CD4-positive, alpha-beta T cell treated with Interleukin-4 for 1 hour (primary cell): ENCODE data around the gene NADSYN1.

Experiments used
- DNase-seq, 2 donors: peaks; one replicate each; pipeline ENCODE4 v3.0.0-alpha.2; 2020 to 2022

NADSYN1 gene

DNA sequence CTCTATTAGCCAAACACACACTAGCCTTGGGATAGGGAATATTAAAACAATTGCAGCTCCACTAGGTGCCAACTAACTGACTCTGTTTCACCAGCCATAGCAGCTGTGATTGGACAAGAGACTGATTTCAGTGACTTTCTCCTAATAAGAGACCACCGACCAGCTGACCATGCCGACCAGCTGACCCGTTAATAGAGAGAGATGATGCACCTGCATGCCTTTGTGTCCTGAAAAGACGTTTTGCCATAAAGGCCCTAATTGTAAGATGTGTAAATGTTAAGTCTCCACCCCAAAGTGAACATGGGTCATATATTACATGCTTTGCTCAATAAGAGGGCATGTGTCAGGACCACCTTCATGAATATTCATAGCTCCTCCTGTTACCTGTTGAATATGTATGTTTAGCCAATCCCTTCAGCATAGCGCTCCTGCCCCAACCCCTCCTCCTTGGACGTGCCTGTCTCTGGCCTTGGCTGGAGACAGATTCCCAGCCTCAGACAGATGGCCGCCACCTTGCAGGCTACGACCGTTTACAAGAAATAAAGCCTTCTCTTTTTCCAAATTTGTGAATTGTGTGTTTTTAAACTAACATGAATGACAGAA, 1.3 kb upstream of the NADSYN1 start:
- no peak for DNase-seq

DNA sequence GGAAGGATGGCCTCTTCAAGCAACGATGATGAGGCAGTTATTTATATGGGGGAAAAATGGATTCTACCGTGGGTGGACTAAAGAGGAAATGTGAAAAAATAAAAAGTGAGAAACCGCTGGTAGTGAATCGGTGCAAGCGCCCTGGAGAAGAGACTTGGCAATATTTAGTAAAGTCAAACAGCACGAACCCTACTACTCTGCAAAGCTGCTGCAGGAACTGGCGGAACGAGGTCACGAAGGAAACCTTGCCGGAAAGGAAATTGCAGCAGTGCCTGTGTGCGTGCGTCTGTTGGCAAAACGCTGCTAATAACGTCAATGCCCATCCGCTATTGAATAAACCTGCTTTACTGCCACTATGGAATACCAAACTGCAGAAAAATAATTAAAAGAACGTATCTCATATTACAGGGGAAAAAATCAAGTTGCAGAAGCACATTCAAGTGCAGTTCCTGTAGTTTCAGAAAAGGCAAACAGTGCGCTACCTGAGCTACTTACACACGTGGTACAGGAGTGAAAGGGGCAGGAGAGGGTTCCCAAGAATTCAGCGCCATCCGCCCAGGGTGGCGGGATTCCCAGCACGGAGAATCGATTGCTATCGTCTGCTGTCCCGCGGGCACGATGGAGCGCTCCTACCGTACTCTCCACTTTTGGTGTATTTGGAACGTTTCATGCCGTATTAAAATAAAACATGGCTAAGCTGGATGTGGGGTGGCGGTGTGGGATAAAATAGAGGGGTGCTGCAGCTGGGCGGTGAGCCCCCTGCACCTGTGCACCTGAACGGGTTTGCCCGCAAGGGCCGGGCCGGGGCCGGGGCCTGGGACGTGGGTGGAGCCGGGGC, 585 bp upstream of the NADSYN1 start:
- DNase-seq: peak; percentile 69 to 70

DNA sequence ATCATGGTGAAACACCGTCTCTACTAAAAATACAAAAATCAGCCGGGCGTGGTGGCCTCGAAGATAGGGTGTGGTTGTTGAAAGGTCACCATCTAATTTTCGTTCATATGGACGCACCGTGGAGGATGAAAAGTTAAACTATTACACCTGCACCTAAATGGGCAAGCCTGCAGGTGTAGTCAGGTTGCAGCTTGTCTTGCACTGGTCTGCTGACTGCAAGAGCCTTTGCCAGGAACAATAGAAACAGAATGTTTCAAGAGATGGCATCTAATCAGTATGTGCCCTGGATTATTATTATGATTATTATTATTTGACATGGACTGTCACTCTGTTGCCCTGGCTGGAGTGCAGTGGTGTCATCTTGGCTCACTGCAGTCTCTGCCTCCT, 908 bp downstream of the NADSYN1 start:
- no peak for DNase-seq

DNA sequence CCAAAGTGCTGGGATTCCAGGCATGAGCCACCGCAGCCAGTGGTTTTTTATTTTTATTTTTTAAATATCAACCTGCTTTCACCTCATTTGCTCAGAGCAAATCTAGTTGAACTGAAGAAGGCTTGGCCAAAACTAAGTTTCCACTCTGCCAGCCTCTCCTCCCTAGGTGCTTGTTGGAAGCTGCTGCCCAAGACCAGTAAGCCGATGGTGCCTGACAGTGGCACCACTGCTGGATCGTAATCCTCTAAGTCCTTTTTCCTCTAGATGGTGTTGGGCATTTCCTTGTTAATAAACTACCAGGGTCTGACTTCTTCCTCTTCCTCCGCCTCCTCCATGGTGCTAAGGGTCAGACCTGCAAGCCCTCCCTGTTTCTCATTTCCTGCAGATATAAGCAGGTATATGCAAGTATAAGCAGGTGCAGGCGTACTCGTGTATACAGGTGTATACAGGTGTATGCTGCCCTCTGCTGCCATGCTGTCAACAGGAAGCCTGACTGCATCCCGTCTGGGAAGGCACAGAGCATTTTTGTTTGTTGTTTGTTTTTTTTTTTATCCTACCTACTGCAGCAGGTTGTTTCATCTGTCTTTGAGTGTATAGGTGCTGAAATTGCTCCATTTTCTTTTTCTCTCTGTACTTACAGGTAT, 1.6 kb downstream of the NADSYN1 start:
- DNase-seq: peak; percentile 51 to 56

DNA sequence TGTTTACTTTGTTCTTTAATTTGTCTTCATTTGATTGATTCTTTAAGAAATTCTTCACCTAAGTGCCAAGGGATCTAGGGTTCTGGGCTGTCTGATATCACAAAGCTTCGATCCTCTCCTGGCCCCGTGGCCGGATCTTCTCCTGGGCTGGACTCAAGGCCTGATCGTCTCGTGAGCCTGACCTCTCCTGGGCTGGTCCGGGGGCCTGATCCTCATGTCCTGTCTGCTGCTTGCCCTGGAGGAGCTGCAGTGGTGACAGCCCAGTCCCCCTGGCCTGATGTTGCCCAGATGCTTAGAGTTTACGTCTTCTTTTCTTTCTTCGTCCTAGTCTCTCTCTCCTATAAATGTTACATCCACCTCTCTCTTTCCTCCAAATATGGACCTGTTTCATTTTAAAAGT, 3.3 kb downstream of the NADSYN1 start:
- DNase-seq: no peak

DNA sequence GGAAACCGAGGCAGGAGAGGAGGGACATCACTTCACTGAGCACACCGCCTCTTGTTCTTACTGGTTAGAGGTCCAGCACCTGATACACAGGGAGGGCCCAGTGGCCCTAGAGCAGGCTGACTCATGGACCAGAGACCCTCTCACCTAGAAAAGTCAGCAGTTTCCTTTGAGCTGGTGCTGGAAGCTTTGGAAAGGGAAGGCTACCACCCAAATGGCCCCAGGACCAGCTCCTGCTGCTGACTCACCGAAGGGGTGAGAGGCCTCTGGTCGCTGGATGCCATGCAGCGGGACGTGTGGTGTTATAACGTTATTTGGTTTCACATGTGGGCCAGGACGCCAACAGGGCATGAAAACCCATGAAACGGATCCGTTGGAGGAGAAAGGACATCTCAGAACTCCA, 3.8 kb downstream of the NADSYN1 start:
- no peak for DNase-seq

DNA sequence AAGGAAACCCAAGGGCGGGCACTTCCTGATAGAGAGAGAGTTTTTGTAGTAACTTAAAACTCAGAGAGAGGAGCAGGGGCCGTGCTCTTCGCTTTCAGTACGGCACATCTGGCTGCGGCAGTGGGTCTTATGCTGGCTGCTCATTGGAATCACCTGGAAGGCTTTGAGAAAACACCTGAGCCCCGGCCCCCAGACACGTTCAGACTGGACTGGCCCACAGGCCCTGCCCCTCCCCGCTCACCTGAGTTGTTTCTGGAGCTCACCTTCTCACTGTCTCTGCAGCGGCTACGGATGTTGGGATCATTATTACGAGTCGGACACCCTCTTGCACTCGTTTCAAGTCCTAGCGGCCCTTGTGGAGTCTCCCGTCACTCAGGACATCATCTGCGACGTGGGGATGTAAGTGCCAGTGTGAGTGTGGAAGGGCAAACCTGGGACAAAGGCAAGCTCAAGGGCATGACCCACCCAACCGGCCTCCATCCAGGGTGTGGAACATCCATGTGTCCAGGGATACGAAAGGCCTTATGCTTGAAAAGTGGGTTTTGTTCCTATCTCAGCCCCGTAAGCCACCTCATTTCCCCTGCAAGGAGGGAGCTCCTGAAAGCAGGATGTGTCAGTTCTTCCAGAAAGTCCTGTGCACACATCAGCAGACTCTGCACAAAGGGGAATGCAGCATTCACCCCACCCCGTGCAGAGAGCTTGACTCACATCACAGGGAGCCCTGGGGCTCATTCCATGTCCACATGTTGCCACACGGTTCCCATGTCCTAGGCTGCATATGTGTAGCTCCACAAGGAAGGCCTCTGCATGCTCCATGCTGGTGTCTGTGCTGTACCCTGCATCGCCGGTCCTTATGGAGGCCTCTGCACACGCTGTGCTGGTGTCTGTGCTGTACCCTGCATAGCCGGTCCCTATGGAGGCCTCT, 5.4 kb downstream of the NADSYN1 start:
- DNase-seq: no peak

DNA sequence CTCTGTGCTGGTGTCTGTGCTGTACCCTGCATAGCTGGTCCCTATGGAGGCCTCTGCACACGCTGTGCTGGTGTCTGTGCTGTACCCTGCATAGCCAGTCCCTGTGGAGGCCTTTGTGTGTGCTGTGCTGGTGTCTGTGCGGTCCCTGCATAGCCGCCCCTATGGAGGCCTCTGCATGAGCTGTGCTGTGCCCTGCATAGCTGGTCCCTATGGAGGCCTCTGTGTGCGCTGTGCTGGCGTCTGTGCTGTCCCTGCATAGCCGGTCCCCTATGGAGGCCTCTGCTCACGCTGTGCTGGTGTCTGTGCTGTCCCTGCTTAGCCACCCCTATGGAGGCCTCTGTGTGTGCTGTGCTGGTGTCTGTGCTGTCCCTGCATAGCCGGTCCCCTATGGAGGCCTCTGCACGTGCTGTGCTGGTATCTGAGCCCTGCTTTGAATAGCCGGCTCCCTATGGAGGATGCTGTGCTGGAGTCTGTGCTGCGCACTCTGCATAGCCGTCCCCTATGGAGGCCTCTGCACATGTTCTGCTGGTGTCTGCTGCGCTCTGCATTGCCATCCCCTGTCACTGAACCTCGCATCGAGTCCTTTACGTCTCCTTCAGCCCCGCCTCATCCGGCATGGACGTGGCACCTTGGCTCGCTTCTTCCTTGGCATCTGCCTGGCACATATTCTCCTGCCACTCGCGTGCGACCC, 6.2 kb downstream of the NADSYN1 start:
- DNase-seq: no peak

DNA sequence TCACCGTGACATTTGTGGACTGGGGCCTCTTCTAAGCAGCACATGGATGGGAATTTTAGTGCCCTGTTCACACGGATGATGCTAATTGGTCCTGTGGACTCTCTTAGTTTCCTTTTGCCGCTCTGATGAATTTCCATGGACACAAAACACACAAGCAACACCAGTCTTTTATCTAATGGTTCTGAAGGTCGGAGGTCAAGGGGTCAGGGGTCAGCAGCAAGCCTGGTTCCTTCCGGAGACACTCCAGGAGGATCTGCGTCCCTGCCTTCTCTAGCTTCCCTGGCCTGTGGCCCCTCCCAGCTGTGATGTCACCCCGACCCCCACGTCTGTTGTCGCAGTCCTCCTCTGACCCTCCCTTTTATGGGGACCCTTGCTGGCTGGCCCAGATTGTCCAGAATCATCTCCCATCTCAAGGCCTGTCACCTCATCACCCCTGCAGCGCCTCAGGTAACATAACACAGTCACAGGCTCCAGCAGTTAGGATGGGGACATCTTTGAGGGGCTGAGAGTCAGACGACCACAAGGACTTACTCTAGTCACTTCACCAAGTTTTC, 6.8 kb downstream of the NADSYN1 start:
- no peak for DNase-seq

DNA sequence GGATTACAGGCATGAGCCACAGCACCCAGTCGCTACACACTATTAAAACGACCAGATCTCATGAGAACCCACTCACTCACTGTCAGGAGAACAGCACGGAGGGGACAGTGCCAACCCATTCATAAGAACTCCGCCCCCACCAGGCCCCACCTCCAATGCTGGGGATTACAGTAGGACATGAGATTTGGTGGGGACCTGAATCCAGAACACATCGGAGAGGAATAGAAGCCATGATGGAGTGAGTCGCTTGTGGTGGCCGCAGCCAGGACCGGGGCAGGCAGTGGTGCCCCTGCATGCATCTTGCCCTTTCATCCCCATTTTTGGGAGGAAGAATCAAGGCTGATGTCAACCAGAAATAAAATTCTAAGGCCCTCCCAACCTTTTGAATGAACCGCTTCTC, 8.7 kb downstream of the NADSYN1 start:
- no peak for DNase-seq

DNA sequence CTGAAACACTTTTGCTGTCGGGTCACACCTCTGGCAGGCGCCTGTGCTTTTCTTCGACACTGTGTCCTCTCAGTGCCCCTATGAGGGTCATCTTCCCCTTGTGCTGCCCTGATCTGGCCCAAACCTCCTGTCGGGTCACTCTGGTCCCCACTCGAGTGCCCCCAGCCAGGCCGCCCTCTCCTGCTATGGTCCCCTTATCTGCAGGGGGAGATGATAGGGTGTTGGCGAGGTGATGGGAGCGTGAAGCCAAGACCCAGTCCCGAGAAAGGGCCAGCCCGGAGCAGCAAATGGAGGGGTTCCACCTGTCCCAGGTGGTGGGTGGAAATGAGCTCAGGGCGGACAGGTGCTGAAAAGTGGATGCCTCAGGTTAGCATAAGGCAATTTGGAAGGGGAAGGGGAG, 9.7 kb downstream of the NADSYN1 start:
- DNase-seq: no peak

DNA sequence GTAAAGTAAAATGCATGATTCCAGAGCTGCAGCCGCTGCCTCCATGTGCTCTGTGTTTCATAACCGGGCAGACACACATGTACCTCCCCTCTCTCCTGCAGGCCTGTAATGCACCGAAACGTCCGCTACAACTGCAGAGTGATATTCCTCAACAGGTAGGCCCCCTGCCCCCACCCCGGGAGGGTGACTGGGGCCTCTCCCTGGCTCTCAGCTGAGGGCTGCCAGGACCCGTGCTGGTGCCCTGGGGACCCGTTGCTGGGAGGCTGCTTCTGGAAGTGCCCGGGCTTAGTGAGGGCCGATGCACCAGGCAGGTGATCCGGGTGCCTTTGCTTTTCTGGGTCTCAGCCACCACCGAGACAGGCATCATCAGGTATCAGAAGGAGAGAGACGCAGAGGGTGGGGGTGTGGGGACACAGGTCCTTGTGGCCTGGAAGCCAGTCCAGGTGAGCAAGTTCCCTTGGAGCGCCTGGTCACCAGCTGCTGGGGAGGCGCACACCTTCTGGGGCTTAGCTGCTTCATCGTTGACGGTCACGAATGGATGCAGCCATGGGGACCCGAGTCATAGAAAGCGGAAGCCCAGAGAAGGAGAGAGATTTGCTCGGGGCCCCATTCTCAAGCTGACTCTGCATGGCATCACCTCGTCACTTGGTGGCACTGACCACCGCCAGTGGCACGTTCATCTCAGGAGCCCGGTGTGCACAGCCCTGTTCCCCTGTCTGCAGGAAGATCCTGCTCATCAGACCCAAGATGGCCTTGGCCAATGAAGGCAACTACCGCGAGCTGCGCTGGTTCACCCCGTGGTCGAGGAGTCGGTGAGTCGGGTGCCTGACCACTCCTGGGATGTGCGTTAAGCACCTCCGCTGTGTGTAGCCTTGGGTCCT, 10.6 kb downstream of the NADSYN1 start:
- no peak for DNase-seq

DNA sequence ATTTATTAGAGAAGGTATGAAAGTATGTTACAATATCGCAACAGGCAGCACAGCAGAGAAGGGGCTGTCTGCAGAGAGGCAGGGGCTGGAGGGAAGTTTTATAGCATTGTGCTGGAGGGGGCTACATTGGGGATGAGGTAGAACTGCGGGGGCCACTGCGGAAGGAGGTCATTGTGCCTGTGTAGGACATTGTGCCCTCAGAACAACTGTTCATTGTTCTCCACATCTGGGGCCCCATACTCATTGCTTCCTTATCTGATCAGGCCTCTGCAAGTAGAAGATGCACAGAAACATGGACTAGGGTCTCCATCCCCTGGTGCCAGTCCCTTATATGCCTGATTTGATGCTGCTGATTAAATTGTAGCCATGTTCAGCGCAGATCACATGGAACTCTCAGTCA, 12.1 kb downstream of the NADSYN1 start:
- DNase-seq: no peak

DNA sequence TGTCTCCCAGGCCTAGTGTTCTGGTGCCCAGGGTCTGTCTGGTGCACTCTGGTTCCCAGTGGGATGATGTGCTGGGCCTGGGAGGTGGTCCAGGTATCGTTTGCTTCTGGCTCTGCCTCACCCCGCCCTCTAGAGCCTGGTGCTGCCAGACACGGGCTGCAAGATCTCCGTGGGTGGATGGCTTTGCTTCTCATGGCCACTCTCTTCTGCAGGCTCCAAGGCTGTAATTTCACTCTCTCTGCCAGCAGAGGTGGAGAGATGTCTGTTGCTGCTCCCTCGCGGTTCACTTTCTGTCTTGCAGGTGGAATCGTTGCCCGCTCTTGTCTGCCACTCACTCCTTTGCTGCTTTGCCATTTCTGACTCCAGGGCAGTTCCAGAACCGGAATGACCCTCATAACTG, 13.4 kb downstream of the NADSYN1 start:
- DNase-seq: no peak

DNA sequence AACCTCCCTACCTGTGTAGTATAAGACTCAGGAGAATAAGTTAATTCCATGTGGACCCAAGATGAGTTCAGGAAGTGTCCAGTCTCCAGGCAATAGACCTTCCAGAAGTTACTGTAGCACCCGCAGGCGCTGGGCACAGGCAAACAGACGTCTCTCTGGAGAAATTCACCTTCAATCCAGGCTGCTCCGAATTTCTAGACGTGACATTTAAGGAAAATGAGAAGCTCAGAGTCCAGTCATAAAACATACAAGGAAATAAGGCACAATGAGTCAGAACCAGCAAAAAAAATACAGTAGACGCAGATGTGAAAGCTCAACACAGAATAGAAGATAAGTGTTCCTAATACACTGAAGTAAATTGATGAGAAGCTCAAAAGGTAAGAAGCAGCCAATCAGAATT, 14.2 kb downstream of the NADSYN1 start:
- DNase-seq: no peak

DNA sequence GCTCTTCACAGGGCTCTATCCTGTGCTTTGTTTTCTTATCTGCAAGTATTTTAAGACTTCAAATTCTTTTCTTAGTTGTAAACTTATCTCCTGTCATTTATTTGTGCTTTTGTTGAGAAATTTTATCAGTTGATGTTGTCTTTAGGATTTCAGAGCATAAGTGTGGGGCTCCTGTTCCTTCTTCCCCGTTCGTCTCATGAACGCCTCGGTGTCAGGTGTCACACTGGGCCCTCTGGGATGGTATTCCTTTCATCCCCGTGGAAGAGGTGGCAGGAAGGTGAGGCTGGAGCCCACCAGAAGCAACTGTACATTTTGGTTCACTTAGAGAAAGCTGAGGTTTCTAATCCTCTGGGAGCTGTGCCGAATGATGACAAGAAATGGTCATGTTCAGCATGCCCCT, 17.9 kb downstream of the NADSYN1 start:
- no peak for DNase-seq

DNA sequence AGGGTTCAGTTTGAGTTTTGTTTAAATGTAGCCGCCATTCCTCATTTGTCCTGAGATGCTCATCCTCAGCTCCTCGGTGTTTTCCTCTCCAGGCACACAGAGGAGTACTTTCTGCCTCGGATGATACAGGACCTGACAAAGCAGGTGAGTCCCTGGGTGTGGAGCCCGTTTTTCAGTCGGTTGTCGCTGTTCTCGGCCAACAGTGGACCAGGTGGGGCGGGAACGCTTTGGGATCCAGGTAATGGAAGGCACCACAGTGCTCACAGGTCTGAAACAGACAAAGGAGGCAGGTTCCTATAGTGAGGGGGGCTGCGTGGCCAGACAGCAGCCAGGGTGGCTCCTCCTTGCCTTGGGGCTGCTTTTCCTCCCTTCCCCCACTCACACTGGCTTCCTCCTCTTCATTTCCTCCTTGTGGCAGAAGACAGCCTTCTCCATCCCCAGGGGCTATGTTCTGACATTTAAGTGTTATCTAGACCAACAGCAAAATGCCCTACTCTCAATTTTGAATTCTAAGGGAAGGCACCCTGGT, 19.4 kb downstream of the NADSYN1 start:
- no peak for DNase-seq

DNA sequence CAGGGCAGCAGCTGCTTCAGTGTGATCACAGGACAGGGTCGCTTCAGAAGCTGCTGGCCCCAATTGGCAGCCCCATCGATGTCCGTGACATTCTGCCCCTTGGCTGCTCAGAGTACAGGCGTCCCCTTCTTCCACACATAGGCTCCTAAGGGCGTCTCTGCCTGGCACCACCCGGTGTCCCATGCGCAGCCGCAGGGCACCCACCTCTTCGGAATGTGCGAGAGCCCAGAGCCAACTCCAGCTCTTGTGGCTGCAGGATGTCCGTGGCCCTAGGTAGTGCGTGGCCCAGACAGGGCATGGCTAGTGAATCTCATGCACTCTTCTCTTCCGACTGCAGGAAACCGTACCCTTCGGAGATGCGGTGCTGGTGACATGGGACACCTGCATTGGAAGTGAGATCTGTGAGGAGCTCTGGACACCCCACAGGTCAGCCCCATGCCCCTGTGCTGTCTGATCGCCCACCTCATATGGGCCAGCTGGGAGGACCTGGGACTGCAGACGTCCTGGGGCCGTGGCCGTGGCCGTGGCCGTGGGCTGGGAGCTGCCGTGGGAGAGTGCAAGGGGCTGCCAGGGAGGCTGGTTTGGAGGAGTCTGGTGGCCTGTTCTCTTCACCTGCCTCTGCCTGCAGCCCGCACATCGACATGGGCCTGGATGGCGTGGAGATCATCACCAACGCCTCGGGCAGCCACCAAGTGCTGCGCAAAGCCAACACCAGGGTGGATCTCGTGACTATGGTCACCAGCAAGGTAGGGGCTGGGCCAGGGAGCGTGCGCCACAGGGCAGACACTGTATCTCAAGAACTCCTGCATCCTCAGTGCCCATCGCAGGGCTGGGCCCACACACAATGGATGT, 20.2 kb downstream of the NADSYN1 start:
- DNase-seq: no peak

DNA sequence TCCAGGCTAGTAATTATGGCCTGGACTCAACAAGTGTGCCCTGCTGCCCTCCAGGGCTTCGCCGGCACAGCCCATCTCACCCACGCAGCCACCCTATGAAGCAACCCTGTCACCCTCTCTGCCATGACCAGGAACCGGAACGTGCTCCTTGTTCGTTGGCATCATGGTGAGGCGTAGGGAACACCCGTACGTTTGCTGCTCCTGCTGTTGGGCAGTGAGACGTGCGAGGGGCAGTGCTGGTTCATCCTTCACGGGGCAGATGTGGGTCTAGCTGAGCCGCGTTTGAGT, 20.7 kb downstream of the NADSYN1 start:
- no peak for DNase-seq

DNA sequence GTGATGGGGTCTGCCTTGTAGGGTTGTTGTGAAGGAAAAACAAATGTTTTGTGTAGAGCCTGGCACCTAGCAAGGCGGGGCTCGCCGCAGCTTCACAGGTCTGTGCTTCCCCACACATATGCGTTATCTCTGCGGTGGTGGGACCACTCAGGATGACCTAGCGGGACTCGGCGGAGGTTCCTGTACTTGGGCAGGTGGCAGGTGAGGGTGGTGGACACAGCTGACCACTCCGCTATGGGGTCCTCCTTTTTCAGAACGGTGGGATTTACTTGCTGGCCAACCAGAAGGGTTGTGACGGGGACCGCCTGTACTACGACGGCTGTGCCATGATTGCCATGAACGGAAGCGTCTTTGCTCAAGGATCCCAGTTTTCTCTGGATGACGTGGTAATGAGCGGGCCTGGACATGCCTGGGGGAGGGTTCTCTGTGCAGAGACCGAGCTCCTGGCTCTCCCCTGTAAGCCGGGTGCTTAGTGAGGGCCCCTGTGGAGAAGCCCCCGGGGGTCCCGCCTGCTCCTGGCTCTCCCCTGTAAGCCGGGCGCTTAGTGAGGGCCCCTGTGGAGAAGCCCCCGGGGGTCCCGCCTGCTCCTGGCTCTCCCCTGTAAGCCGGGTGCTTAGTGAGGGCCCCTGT, 21.3 kb downstream of the NADSYN1 start:
- DNase-seq: no peak
